ENCODE results near the gene KRTAP16-1. TPM values are rescaled to one million over a fixed set of nuclear protein-coding genes. Genes with fewer than 3 reads are reported as not detected.

Gene KRTAP16-1, protein sequence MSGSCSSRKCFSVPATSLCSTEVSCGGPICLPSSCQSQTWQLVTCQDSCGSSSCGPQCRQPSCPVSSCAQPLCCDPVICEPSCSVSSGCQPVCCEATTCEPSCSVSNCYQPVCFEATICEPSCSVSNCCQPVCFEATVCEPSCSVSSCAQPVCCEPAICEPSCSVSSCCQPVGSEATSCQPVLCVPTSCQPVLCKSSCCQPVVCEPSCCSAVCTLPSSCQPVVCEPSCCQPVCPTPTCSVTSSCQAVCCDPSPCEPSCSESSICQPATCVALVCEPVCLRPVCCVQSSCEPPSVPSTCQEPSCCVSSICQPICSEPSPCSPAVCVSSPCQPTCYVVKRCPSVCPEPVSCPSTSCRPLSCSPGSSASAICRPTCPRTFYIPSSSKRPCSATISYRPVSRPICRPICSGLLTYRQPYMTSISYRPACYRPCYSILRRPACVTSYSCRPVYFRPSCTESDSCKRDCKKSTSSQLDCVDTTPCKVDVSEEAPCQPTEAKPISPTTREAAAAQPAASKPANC
- total RNA-seq (2012; rRNA removed), result not detected in 2 replicates
- not detected in 2 replicates for polyA plus RNA-seq (2012; rRNA removed)
- not detected in 2 replicates for polyA plus RNA-seq (2012; cell fraction: cytosol; rRNA removed)
- 0.03 TPM in 1 of 2 replicates, not detected in the other for polyA plus RNA-seq (2012; cell fraction: nucleus; rRNA removed; ENCODE audit: low replicate concordance)
- Bru-seq, nascent RNA, result not detected
- not detected for BruChase-seq, experiment 1, labeled RNA remaining after a 6-hour chase
- not detected for BruChase-seq, experiment 2, labeled RNA remaining after a 2-hour chase
- long read RNA-seq, result 0 reads

DNA sequence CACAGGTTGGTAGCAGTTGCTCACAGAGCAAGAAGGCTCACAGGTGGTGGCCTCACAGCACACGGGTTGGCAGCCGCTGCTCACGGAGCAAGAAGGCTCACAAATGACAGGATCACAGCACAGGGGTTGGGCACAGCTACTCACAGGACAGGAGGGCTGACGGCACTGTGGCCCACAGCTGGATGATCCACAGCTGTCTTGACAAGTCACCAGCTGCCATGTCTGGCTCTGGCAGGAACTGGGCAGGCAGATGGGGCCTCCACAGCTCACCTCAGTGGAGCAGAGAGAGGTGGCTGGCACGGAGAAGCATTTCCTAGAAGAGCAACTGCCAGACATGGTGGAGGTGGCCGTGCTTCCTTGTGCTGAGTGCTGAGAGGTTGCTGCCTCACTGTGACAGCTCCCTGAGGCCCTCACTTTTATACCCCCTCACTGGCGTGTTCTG is at the start of gene KRTAP16-1:
Gene KRTAP16-1 (minus strand): TSS at position 392 of the 442 bp plus-strand sequence. CDS start 56 bp downstream, at position 336.
- H4K91ac ChIP-seq (ENCODE audit: insufficient read depth, low read depth, low read length), result peak within 1 kb of the TSS; percentile 32; the same call in 1 of the 2 replicates
- no peak within 1 kb of the TSS for H4K8ac ChIP-seq (ENCODE audit: low read depth in 2 of 2, low read length in 2 of 2)
- H3K36me3 ChIP-seq (ENCODE audit: control insufficient read depth, insufficient read depth, low read length), result no peaks in the 10 kb centered on the region
- no peak within 1 kb of the TSS for H3K18ac ChIP-seq (ENCODE audit: low read depth, low read length)
- H3K14ac ChIP-seq (replicated peaks; ENCODE audit: low read depth, low read length), result no peak within 1 kb of the TSS
- H3K27ac ChIP-seq (ENCODE audit: insufficient read depth, low read length), result no peak within 1 kb of the TSS
- in situ Hi-C loops (cut with MboI; ENCODE audit: low sequenced_read_pairs), result no loop called here
- H2AK9ac ChIP-seq (replicated peaks; ENCODE audit: low read depth, low read length, poor library complexity), result no peak within 1 kb of the TSS
- 72% methylated on average over 2 of the region's 7 CpGs; no CpG with 5 or more reads in 1 of the 2 experiments for WGBS, 2 experiments (ENCODE audit: extremely low coverage in 2 of 2, insufficient read length in 1 of 2)
- no peak within 1 kb of the TSS for H3K4me2 ChIP-seq (ENCODE audit: low read depth, low read length)
- ChIA-PET POLR2A (ENCODE audit: unreplicated experiment) (no interaction called here), CTCF (interaction anchor here (0.6 kb wide), 1 partner anchor 661 kb away, joined by 3 read pairs; no protein-coding TSS in a partner anchor)
- dilution Hi-C loops (cut with HindIII; ENCODE audit: low sequenced_read_pairs, unreplicated experiment), result no loop called here
- no peaks in the 10 kb centered on the region for H3K9me3 ChIP-seq (ENCODE audit: control insufficient read depth, insufficient read depth, low read length)
- ATAC-seq (ENCODE audit: low read depth), result no peak
- peaks cover 8% of the 10 kb centered on the region for H3K27me3 ChIP-seq (ENCODE audit: control insufficient read depth, insufficient read depth, low read length)
- H4K20me1 ChIP-seq (ENCODE audit: insufficient read depth, low read length), result no peaks in the 10 kb centered on the region
- no peak within 1 kb of the TSS for H2BK5ac ChIP-seq (ENCODE audit: low read depth, low read length, poor library complexity, severe bottlenecking)
- H3K9me1 ChIP-seq (ENCODE audit: insufficient read depth, low read length), result no peaks in the 10 kb centered on the region; the same call in 1 of the 2 replicates
- no peak within 1 kb of the TSS for H3K56ac ChIP-seq (ENCODE audit: extremely low read depth, insufficient read depth, low read length)
- intact Hi-C loops (cut with micrococcal nuclease), result no loop called here
- H3K4me3 ChIP-seq (ENCODE audit: insufficient read depth, low read depth, low read length), result no peak within 1 kb of the TSS
- H3K4ac ChIP-seq (ENCODE audit: low read depth, low read length), result no peak within 1 kb of the TSS
- no peak within 1 kb of the TSS for H2BK15ac ChIP-seq (ENCODE audit: low read depth, low read length)
- H4K5ac ChIP-seq (ENCODE audit: low read depth, low read length), result no peak within 1 kb of the TSS
- no peaks in the 10 kb centered on the region for H3K79me1 ChIP-seq (ENCODE audit: low read depth in 1 of 2, low read length in 2 of 2)
- no peaks in the 10 kb centered on the region for H3K4me1 ChIP-seq (ENCODE audit: control insufficient read depth, insufficient read depth, low read length)
- H2AK5ac ChIP-seq (ENCODE audit: low read depth, low read length), result 0 out of 2 replicates have a peak within 1 kb of the TSS, but pooled peaks have one; percentile 37
- H3K23ac ChIP-seq (ENCODE audit: low read depth, low read length), result no peak within 1 kb of the TSS
- H3K9ac ChIP-seq (ENCODE audit: low read depth, low read length), result no peak within 1 kb of the TSS
- peak within 1 kb of the TSS; percentile 64 for H2AFZ ChIP-seq (replicated peaks; ENCODE audit: low read length, poor library complexity)
- DNase-seq, result no peak
- no peak within 1 kb of the TSS for H2BK120ac ChIP-seq (ENCODE audit: low read depth, low read length)
- no peak within 1 kb of the TSS for H2BK20ac ChIP-seq (ENCODE audit: low read depth, low read length)
- BruUV-seq (replicated peaks), result no TSS peak
- TF ChIP-seq, protein P1, sequence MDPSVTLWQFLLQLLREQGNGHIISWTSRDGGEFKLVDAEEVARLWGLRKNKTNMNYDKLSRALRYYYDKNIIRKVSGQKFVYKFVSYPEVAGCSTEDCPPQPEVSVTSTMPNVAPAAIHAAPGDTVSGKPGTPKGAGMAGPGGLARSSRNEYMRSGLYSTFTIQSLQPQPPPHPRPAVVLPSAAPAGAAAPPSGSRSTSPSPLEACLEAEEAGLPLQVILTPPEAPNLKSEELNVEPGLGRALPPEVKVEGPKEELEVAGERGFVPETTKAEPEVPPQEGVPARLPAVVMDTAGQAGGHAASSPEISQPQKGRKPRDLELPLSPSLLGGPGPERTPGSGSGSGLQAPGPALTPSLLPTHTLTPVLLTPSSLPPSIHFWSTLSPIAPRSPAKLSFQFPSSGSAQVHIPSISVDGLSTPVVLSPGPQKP (IDR thresholded peaks at IDR 0.05; ENCODE audit: borderline replicate concordance, low read depth, low read length), result no peak
- TF ChIP-seq, protein P2, sequence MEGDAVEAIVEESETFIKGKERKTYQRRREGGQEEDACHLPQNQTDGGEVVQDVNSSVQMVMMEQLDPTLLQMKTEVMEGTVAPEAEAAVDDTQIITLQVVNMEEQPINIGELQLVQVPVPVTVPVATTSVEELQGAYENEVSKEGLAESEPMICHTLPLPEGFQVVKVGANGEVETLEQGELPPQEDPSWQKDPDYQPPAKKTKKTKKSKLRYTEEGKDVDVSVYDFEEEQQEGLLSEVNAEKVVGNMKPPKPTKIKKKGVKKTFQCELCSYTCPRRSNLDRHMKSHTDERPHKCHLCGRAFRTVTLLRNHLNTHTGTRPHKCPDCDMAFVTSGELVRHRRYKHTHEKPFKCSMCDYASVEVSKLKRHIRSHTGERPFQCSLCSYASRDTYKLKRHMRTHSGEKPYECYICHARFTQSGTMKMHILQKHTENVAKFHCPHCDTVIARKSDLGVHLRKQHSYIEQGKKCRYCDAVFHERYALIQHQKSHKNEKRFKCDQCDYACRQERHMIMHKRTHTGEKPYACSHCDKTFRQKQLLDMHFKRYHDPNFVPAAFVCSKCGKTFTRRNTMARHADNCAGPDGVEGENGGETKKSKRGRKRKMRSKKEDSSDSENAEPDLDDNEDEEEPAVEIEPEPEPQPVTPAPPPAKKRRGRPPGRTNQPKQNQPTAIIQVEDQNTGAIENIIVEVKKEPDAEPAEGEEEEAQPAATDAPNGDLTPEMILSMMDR (conservative IDR thresholded peaks at IDR 0.05; ENCODE audit: low read depth, low read length), result no peak
- TF ChIP-seq POLR2A (IDR thresholded peaks at IDR 0.05; ENCODE audit: low read depth, low read length), result no peak
- no peak for TF ChIP-seq RFX5 (IDR thresholded peaks at IDR 0.05; ENCODE audit: low read depth, low read length)
- no peak for TF ChIP-seq FOS (IDR thresholded peaks at IDR 0.05; ENCODE audit: low read depth, low read length)
- TF ChIP-seq MXI1 (IDR thresholded peaks at IDR 0.05; ENCODE audit: borderline replicate concordance, low read depth, low read length), result no peak
- TF ChIP-seq NFE2L2 (IDR thresholded peaks at IDR 0.05; ENCODE audit: low read depth, low read length), result no peak
- no peak for TF ChIP-seq MAZ (IDR thresholded peaks at IDR 0.05; ENCODE audit: borderline replicate concordance, low read depth, low read length)
- no peak for TF ChIP-seq RCOR1 (IDR thresholded peaks at IDR 0.05; ENCODE audit: insufficient replicate concordance, low read length)
- no peak for TF ChIP-seq BHLHE40 (IDR thresholded peaks at IDR 0.05; ENCODE audit: low read depth, low read length)
- TF ChIP-seq CEBPB (IDR thresholded peaks at IDR 0.05; ENCODE audit: low read depth, low read length), result no peak
- TF ChIP-seq, protein P3, sequence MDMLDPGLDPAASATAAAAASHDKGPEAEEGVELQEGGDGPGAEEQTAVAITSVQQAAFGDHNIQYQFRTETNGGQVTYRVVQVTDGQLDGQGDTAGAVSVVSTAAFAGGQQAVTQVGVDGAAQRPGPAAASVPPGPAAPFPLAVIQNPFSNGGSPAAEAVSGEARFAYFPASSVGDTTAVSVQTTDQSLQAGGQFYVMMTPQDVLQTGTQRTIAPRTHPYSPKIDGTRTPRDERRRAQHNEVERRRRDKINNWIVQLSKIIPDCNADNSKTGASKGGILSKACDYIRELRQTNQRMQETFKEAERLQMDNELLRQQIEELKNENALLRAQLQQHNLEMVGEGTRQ (IDR thresholded peaks at IDR 0.05; ENCODE audit: low read depth, low read length), result no peak
- no peak for TF ChIP-seq CHD1 (IDR thresholded peaks at IDR 0.05; ENCODE audit: low read depth, low read length)

Data from IMR-90 (cell line).